GM19239 (cell line): Measurements from ENCODE around the gene PRDX5.
A peak's percentile ranks its signal among the peaks of the same experiment; 100 is the strongest.

ENCODE experiments used
- DNase-seq: peaks from one replicate; pipeline ENCODE4 v3.0.0; 2011; ENCODE audit warnings: low spot score; ENCODE audit not compliant: insufficient read length
- FAIRE-seq: peaks from 2 replicates; lab custom pipeline; 2011; peaks lifted over from hg19 to GRCh38; lab: Jason Lieb, UNC

PRDX5 gene

GRCh38 chr11:64317961-64318765 is at the start of gene PRDX5:
PRDX5 (plus strand) TSS chr11:64318121; CDS start chr11:64318216, 95 bp downstream.
- FAIRE-seq, result no peak

GRCh38 chr11:64268893-64269539 is 48.9 kb upstream of the PRDX5 start:
- FAIRE-seq (peak; percentile 81), DNase-seq (no peak)

More at GRCh38 chr11:64317961-64318765, at the start of gene PRDX5:
- DNase-seq, result peak; percentile 94

- peak; percentile 78 for DNase-seq
- FAIRE-seq, result peak; percentile 94
Observed at GRCh38 chr11:64269540-64270220, 48.2 kb upstream of the PRDX5 start.

GRCh38 chr11:64275031-64275800 is 42.7 kb upstream of the PRDX5 start:
- FAIRE-seq (no peak), DNase-seq (no peak)

GRCh38 chr11:64275841-64276240 is 42.1 kb upstream of the PRDX5 start:
- DNase-seq (no peak), FAIRE-seq (no peak)

- FAIRE-seq (no peak), DNase-seq (no peak)
Observed at GRCh38 chr11:64276653-64277431, 41.1 kb upstream of the PRDX5 start.

GRCh38 chr11:64278576-64279190 is 39.2 kb upstream of the PRDX5 start:
- DNase-seq (no peak), FAIRE-seq (no peak)

- FAIRE-seq, result no peak
- no peak for DNase-seq
Observed at GRCh38 chr11:64281957-64282770, 35.8 kb upstream of the PRDX5 start.

- DNase-seq (no peak), FAIRE-seq (no peak)
Observed at GRCh38 chr11:64283092-64283491, 34.8 kb upstream of the PRDX5 start.

- DNase-seq (peak; percentile 99), FAIRE-seq (peak; percentile 97)
Observed at GRCh38 chr11:64284048-64284961, 33.6 kb upstream of the PRDX5 start, which contains the start of gene BAD. BAD (minus strand) TSS chr11:64284665; CDS start chr11:64284368, 297 bp downstream.

GRCh38 chr11:64284962-64285884 is 32.7 kb upstream of the PRDX5 start, which contains the start of gene GPR137:
GPR137 (plus strand) TSS chr11:64285848; CDS start chr11:64286525, 677 bp downstream.
- FAIRE-seq (no peak), DNase-seq (peak; percentile 94)

- no peak for FAIRE-seq
Observed at GRCh38 chr11:64285885-64286800, 31.8 kb upstream of the PRDX5 start.

GRCh38 chr11:64286801-64287159 is 31.1 kb upstream of the PRDX5 start:
- FAIRE-seq (peak; percentile 48), DNase-seq (no peak)

More at GRCh38 chr11:64285885-64286800, 31.8 kb upstream of the PRDX5 start:
- DNase-seq, result no peak

GRCh38 chr11:64287676-64288352 is 30.1 kb upstream of the PRDX5 start:
- FAIRE-seq, result no peak
- DNase-seq, result no peak
